Neutrophil (primary cell): ENCODE measurements around the gene HCRT.

Source experiments
- H3K27ac ChIP-seq: fragments of 200-600 bp; sonication (generic); 2 replicates; pipeline ENCODE4 v1.5.1; 2016; ENCODE audit warnings: mild to moderate bottlenecking, moderate library complexity
- H3K27me3 ChIP-seq: fragments of 200-600 bp; sonication (generic); 2 replicates; pipeline ENCODE4 v1.6.0; 2016; ENCODE audit warnings: mild to moderate bottlenecking
- H3K36me3 ChIP-seq: fragments of 200-600 bp; sonication (generic); 2 replicates; pipeline ENCODE4 v1.5.1; 2017
- H3K4me1 ChIP-seq, 2 experiments: fragments of 200-600 bp in 1 of 2; sonication (generic) in 1 of 2; 1 replicate in 1 of 2; 2 replicates in 1 of 2; pipeline versions ENCODE4 v1.5.1 to v1.6.1; 2013 to 2016; ENCODE audit warnings: low read depth in 1 of 2, low read length in 1 of 2, mild to moderate bottlenecking in 1 of 2, moderate library complexity in 1 of 2; ENCODE audit not compliant: control insufficient read depth in 1 of 2, insufficient read depth in 1 of 2
- H3K4me3 ChIP-seq, 2 experiments: fragments of 200-600 bp in 1 of 2; sonication (generic) in 1 of 2; 1 replicate in 1 of 2; 2 replicates in 1 of 2; pipeline ENCODE4 v1.5.1; 2013 to 2016; ENCODE audit warnings: low read depth in 1 of 2, low read length in 1 of 2, mild to moderate bottlenecking in 1 of 2, moderate library complexity in 1 of 2
- H3K9me3 ChIP-seq: fragments of 200-600 bp; sonication (generic); 2 replicates; pipeline ENCODE4 v1.5.1; 2016
- CTCF ChIP-seq: fragments of 200-600 bp; sonication (generic); IDR thresholded peaks from 2 replicates; pipeline ENCODE4 v1.5.1; 2016; ENCODE audit warnings: antibody characterized with exemption

The HCRT gene

DNA sequence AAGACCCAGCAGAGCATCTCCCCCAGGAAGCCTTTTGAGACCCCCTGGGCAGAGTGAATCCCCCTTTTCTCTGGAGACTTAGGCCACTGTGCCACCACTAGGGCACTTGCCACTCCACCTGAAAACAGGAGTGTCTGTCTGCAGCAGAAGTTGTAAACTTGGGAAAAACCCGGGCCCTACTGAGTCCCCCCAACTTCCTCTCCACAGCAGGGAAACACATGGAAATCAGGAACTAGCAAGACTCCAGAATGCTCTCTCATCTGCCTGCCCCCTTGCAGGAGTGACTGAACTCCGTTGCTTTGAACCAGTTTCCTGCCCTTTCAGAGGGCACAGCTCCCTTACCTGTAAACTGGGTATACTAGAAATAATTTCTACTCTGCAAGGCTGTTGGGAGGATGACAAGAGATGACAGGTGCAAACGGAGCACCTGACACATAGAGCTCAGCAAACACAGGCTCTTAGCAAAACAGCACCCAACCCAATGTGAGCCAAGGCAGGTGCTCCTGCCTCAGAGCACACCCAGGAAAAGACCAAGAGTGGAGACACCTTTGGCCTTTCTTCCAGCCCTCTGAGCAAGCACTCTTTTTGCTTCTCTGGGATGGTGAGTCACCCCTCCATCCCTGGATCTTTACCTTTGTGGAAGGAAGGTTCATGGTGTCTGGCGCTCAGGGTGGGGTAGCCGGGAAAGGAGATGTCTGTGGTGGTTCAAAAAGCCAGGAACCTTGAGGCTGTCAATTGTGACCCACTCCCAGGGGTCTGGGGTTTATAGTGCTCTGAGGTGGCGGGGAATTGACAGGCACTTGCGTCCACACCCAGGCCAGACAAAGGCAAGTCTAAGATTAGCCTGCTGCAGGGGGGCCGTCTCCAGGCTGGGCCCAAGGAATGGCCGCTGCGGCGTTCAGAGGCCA is at the start of gene HCRT:
TSS of gene HCRT (minus strand) at position 740 of the 908 bp plus-strand sequence. CDS start at position 653, 87 bp downstream.
- Histone ChIP-seq H3K9me3 (no peaks in the 10 kb centered on the region), H3K27ac (peak within 1 kb of the TSS; percentile 84), H3K4me1 (peaks cover 60 to 68% of the 10 kb centered on the region in 2 experiments), H3K36me3 (no peaks in the 10 kb centered on the region), H3K4me3 (peak within 1 kb of the TSS; percentile 81 to 83), H3K27me3 (peaks cover 29% of the 10 kb centered on the region)
- no peak for TF ChIP-seq CTCF

DNA sequence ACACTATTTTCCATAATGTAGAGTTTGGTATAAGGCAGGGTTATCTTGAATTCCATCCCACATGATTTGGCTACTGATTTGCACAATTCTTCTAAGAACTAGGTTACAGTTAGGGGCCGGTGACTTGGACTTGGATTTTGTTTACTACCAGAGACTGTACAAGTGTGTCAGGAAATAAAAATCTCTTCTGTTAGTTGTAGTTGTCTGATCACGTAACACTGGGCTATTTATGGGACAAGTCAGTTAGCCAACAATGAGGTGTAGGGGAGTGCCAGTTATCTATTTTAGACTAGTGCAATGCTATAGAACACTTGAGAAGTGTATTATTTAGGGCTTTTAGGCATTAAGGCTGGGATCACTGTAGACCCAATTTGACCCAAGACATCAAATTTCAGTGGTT is 48.7 kb upstream of the HCRT start:
- peaks cover 27% of the 10 kb centered on the region for H3K36me3 ChIP-seq
- peak overlapping the region; percentile 36 for H3K27ac ChIP-seq
- no peak for TF ChIP-seq CTCF
- peaks cover under 1 to 2% of the 10 kb centered on the region in 2 experiments for H3K4me1 ChIP-seq
- no peak overlapping the region for H3K4me3 ChIP-seq
- H3K27me3 ChIP-seq = no peaks in the 10 kb centered on the region
- no peaks in the 10 kb centered on the region for H3K9me3 ChIP-seq

DNA sequence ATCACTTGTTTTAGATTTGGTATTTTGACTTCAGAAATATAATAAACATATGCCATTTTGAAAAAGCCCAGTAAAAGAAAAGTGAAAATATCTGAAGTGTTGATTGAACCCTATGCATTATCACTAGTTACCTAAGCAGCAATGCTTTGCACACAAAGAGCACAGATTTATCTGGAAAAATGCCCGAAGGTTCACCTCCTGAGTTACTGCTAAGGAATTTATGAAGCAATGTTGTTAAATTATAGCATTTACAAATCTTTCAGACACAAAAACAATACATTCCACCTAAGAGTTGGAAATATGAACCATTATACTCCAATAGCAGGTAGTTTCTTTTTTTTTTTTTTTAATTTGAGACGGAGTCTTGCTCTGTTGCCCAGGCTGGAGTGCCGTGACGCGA is 47.9 kb upstream of the HCRT start:
- Histone ChIP-seq H3K4me1 (peaks cover 8 to 10% of the 10 kb centered on the region in 2 experiments), H3K4me3 (no peak overlapping the region), H3K9me3 (no peaks in the 10 kb centered on the region), H3K27ac (no peak overlapping the region), H3K27me3 (no peaks in the 10 kb centered on the region), H3K36me3 (peaks cover 35% of the 10 kb centered on the region)
- no peak for TF ChIP-seq CTCF

DNA sequence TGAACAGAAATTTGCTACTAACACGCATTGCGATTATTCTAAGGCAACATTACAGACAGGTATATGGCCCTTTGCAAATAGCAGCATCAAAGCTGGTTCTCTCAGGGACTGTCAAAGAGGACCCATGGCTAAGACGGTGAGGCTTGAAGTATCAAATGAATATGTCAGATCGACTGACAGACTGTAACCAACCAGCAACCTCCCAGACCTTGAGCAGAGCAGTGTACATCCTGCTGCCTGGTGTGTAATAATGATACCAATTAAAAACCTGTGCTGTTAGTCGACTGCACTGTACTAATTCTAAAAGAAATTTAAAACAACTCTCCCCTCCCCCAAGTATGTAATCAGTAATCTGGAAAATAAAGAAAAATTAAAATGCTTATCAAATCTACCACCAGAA is 45.0 kb upstream of the HCRT start:
- H3K4me3 ChIP-seq = no peak overlapping the region
- H3K27ac ChIP-seq = peak overlapping the region; percentile 23
- H3K9me3 ChIP-seq = no peaks in the 10 kb centered on the region
- no peaks in the 10 kb centered on the region for H3K27me3 ChIP-seq
- peaks cover 63% of the 10 kb centered on the region for H3K36me3 ChIP-seq
- H3K4me1 ChIP-seq = peaks cover 26% of the 10 kb centered on the region in 2 experiments
- TF ChIP-seq CTCF = no peak

GRCh38 chr17:42227849-42228700 is 42.8 kb upstream of the HCRT start:
- Histone ChIP-seq H3K4me1 (peaks cover 31% of the 10 kb centered on the region in 2 experiments), H3K27me3 (no peaks in the 10 kb centered on the region), H3K4me3 (no peak overlapping the region), H3K9me3 (no peaks in the 10 kb centered on the region), H3K27ac (peak overlapping the region; percentile 78), H3K36me3 (peaks cover 85% of the 10 kb centered on the region)
- TF ChIP-seq CTCF = no peak
